ENCODE results near the gene NELFE.
"Not testable (repeated sequence)": the region's sequence is repeated elsewhere in the genome, so short reads cannot be mapped to it uniquely, and the experiment has no call there.

NELFE gene

DNA sequence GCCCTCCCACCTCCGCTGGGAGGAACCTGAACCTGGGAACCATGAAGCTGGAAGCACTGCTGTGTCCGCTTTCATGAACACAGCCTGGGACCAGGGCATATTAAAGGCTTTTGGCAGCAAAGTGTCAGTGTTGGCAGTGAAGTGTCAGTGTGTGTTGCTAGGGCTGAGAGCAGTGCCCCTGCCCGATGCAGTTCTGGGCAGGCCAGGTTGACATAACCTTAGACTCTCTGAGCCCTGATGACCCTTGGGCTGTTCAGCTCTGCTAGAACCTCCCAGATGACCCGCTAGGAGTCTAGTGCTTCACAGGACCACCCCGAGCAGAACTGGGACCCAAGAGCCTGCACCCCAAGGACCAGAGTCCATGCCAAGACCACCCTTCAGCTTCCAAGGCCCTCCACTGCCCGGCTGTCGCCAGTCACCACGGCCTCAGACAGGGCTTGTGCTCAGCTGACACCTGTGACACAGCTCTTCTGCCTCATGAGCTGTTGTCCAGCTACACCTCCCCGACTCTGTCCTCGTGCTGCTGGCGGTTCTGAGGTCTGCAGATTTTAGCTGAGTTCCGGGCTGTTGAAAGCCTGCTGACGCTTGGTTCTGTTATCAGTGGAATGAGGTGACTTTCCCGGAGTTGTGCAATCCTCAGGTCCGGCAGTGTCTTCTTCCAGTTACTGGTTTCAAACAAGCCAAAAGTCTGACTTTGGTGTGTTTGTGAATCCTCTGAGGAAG is 43.9 kb upstream of the NELFE start:
- H4K20me1 ChIP-seq (ENCODE audit: insufficient read depth, low read length); H3K36me3 ChIP-seq (replicated peaks; ENCODE audit: low read depth, low read length); H3K27ac ChIP-seq (ENCODE audit: low read length); H3K9me3 ChIP-seq (ENCODE audit: insufficient read depth, low read length); H2AFZ ChIP-seq (ENCODE audit: low read depth, low read length); H3K4me3 ChIP-seq (ENCODE audit: low read length); H3K9ac ChIP-seq (ENCODE audit: low read length); H3K4me1 ChIP-seq (ENCODE audit: low read length); H3K79me2 ChIP-seq (ENCODE audit: low read length); H3K27me3 ChIP-seq (ENCODE audit: low read depth, low read length); H3K4me2 ChIP-seq (ENCODE audit: low read length): not testable (repeated sequence)

DNA sequence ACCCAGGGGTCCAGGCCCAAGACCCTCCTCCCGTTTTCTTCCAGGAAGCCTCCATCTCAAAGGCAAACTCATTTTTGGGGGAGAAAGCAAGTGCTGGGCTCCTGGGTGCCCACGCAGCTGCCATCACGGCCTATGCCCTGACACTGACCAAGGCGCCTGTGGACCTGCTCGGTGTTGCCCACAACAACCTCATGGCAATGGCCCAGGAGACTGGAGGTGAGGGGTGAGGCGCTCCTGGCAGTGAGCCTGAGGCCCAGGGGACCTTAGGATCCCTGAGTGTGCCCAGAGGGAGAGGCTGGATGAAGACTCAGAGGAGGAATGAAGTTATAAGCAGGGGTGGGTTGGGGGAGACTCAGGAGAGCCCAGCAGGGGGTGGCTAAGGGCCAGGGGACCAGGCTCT is 37.6 kb upstream of the NELFE start:
- H3K9ac ChIP-seq (ENCODE audit: low read length); H4K20me1 ChIP-seq (ENCODE audit: insufficient read depth, low read length); H3K36me3 ChIP-seq (replicated peaks; ENCODE audit: low read depth, low read length); H3K27ac ChIP-seq (ENCODE audit: low read length); H3K4me2 ChIP-seq (ENCODE audit: low read length); H2AFZ ChIP-seq (ENCODE audit: low read depth, low read length); H3K4me3 ChIP-seq (ENCODE audit: low read length); H3K4me1 ChIP-seq (ENCODE audit: low read length); H3K9me3 ChIP-seq (ENCODE audit: insufficient read depth, low read length); H3K79me2 ChIP-seq (ENCODE audit: low read length); H3K27me3 ChIP-seq (ENCODE audit: low read depth, low read length): not testable (repeated sequence)

DNA sequence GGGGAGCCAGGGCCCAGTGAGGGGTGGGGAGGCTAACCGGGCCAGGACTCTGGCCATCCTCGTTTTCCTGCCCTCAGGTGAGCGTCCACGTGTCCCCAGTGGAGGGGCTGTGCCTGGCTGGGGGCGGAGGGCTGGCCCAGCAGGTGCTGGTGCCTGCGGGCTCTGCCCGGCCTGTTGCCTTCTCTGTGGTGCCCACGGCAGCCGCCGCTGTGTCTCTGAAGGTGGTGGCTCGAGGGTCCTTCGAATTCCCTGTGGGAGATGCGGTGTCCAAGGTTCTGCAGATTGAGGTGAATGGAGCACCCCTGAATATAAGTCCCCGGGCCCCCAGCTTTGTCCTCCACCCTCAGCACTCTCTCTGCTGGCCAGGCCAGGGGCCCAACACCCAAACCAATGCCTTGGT is 35.6 kb upstream of the NELFE start:
- not testable (repeated sequence) for H3K27ac ChIP-seq (ENCODE audit: low read length); H3K9me3 ChIP-seq (ENCODE audit: insufficient read depth, low read length); H3K9ac ChIP-seq (ENCODE audit: low read length); H3K4me2 ChIP-seq (ENCODE audit: low read length); H4K20me1 ChIP-seq (ENCODE audit: insufficient read depth, low read length); H2AFZ ChIP-seq (ENCODE audit: low read depth, low read length); H3K4me3 ChIP-seq (ENCODE audit: low read length); H3K36me3 ChIP-seq (replicated peaks; ENCODE audit: low read depth, low read length); H3K79me2 ChIP-seq (ENCODE audit: low read length); H3K4me1 ChIP-seq (ENCODE audit: low read length); H3K27me3 ChIP-seq (ENCODE audit: low read depth, low read length)

DNA sequence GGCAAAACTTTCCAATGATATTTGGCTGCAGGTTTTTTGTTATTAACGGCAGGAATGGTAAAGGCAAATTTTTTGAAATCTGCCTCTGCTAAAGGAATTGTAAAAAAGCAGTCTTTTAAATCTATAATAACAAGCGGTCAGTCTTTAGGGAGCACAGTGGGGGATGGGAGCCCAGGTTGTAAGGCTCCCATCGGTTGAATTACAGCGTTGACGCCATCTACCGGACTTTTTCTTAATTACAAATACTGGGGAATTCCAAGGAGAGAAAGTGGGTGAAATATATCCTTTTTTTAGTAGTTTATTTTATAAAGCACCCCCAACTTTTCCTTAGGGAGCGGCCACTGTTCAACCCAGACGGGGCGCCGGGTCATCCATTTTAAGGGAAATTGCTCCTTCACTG is 30.6 kb upstream of the NELFE start:
- not testable (repeated sequence) for H3K4me1 ChIP-seq (ENCODE audit: low read length); H3K9ac ChIP-seq (ENCODE audit: low read length); H3K27me3 ChIP-seq (ENCODE audit: low read depth, low read length); H3K79me2 ChIP-seq (ENCODE audit: low read length); H3K4me2 ChIP-seq (ENCODE audit: low read length); H3K4me3 ChIP-seq (ENCODE audit: low read length); H3K27ac ChIP-seq (ENCODE audit: low read length); H3K9me3 ChIP-seq (ENCODE audit: insufficient read depth, low read length); H2AFZ ChIP-seq (ENCODE audit: low read depth, low read length); H3K36me3 ChIP-seq (replicated peaks; ENCODE audit: low read depth, low read length); H4K20me1 ChIP-seq (ENCODE audit: insufficient read depth, low read length)

DNA sequence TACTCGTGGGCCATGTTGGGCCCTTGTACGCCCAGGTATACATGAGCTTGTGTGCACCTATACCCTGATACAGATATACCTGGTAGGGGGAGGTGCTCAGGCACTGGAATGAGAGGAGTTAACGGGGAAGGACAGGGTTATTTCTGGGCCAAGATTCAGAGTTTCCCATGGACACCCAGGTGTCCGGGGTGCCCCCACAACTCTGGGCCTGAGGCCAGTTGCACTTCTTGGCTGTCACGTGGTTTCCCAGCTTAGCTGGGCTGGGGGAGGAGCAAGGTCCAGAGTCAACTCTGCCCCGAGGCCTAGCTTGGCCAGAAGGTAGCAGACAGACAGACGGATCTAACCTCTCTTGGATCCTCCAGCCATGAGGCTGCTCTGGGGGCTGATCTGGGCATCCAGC is 23.0 kb upstream of the NELFE start, which contains the start of gene C4A:
Gene C4A (plus strand): TSS at position 314 of the 400 bp plus-strand sequence. CDS start 51 bp downstream, at position 365.
- H3K9me3 ChIP-seq (ENCODE audit: insufficient read depth, low read length); H3K4me2 ChIP-seq (ENCODE audit: low read length); H3K27ac ChIP-seq (ENCODE audit: low read length); H3K36me3 ChIP-seq (replicated peaks; ENCODE audit: low read depth, low read length); H3K4me1 ChIP-seq (ENCODE audit: low read length); H3K9ac ChIP-seq (ENCODE audit: low read length); H2AFZ ChIP-seq (ENCODE audit: low read depth, low read length); H3K79me2 ChIP-seq (ENCODE audit: low read length); H4K20me1 ChIP-seq (ENCODE audit: insufficient read depth, low read length); H3K27me3 ChIP-seq (ENCODE audit: low read depth, low read length); H3K4me3 ChIP-seq (ENCODE audit: low read length): not testable (repeated sequence)

DNA sequence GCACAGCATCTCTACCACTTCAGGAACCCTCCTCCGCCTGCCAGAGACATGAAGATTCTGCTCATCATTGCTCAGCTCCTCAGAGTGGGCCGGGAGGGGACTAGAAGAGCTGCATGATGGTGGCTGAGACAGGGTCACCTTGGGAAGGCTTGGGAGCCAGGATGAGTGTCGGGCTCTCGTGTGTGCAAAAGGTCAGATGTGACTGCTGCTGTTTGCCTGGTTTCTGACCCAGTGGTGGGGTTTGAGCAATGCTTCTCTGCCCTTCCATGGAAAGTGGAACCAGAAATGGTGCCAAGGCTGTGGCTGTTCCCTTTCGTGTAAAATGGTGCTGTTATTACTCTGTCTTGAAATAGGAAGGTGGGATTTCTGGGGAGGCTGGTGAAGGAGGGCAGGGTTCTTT is 22.2 kb upstream of the NELFE start:
- H3K4me1 ChIP-seq (ENCODE audit: low read length); H3K27me3 ChIP-seq (ENCODE audit: low read depth, low read length); H4K20me1 ChIP-seq (ENCODE audit: insufficient read depth, low read length); H3K4me3 ChIP-seq (ENCODE audit: low read length); H3K27ac ChIP-seq (ENCODE audit: low read length); H3K79me2 ChIP-seq (ENCODE audit: low read length); H3K9me3 ChIP-seq (ENCODE audit: insufficient read depth, low read length); H3K9ac ChIP-seq (ENCODE audit: low read length); H2AFZ ChIP-seq (ENCODE audit: low read depth, low read length); H3K4me2 ChIP-seq (ENCODE audit: low read length); H3K36me3 ChIP-seq (replicated peaks; ENCODE audit: low read depth, low read length): not testable (repeated sequence)

DNA sequence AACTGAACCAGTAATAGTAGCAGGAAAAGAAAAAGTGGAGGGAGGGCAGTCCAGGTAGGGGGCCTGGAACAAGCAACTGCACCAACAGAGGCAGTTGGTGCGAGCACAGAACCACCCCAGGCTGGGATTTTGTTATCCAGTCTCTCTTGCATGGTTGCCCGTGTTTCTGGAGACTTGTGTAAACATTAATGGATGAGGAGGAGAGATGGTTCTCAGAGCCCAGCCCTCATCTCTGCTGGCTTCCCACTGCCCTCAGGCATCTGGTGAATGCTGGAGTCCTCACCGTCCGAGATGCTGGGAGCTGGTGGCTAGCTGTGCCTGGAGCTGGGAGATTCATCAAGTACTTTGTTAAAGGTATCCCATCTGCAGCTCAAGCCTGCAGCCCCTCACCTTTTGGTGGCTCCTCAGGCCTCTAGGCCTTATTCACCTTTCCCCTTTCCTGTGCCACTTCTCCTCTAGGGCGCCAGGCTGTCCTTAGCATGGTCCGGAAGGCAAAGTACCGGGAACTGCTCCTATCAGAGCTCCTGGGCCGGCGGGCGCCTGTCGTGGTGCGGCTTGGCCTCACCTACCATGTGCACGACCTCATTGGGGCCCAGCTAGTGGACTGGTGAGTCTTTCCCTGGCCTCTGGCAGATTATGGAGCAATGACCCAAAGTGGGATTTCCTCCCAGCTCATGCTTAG is 21.6 kb upstream of the NELFE start:
- H3K27ac ChIP-seq (ENCODE audit: low read length); H3K36me3 ChIP-seq (replicated peaks; ENCODE audit: low read depth, low read length); H3K4me2 ChIP-seq (ENCODE audit: low read length); H2AFZ ChIP-seq (ENCODE audit: low read depth, low read length); H3K27me3 ChIP-seq (ENCODE audit: low read depth, low read length); H3K4me1 ChIP-seq (ENCODE audit: low read length); H3K9ac ChIP-seq (ENCODE audit: low read length); H4K20me1 ChIP-seq (ENCODE audit: insufficient read depth, low read length); H3K79me2 ChIP-seq (ENCODE audit: low read length); H3K9me3 ChIP-seq (ENCODE audit: insufficient read depth, low read length); H3K4me3 ChIP-seq (ENCODE audit: low read length): not testable (repeated sequence)
